Activated T-helper 2 cell treated with anti-CD3 and anti-CD28 coated beads, Interferon-gamma antibody, Interleukin-2, Interleukin-4, amounts not matched to agents 10 μg/mL and 5 μg/mL and 100 μg/mL, durations not matched to agents 14 hours and 24 hours and 36 hours (primary cell): ENCODE measurements around the gene ABCC6. TPM values are rescaled to one million over a fixed set of nuclear protein-coding genes. Genes with fewer than 3 reads are reported as not detected.

Source experiments
- DNase-seq: peaks from one replicate; pipeline ENCODE4 v3.0.0; 2021; ENCODE audit warnings: low spot score
- H3K27ac Mint-ChIP-seq: one replicate; pipeline ENCODE4 v1.8.0; 2021; ENCODE audit warnings: mixed read lengths
- H3K27me3 Mint-ChIP-seq: one replicate; pipeline ENCODE4 v1.8.0; 2021; ENCODE audit warnings: low read depth, mixed read lengths
- H3K36me3 Mint-ChIP-seq: one replicate; pipeline ENCODE4 v1.8.0; 2021; ENCODE audit warnings: low read depth, mixed read lengths
- H3K4me1 Mint-ChIP-seq: one replicate; pipeline ENCODE4 v1.8.0; 2021; ENCODE audit warnings: low read depth, mixed read lengths
- H3K4me3 Mint-ChIP-seq: one replicate; pipeline ENCODE4 v1.8.0; 2021; ENCODE audit warnings: low read depth, mild to moderate bottlenecking, moderate library complexity, mixed read lengths
- H3K9me3 Mint-ChIP-seq: one replicate; pipeline ENCODE4 v1.8.0; 2021; ENCODE audit warnings: mixed read lengths
- intact Hi-C: fragments of 100-400 bp; cut with micrococcal nuclease; formaldehyde crosslinking; loops from one replicate; pipeline ENCODE4 v1.15.1; 2023
- total RNA-seq: library from RNA; stranded (reverse); gene quantifications from 2 replicates; pipeline ENCODE4 v1.2.3, GENCODE V29; 2022

The ABCC6 gene
- total RNA-seq, 1 donor from 2014 or later = not detected

DNA sequence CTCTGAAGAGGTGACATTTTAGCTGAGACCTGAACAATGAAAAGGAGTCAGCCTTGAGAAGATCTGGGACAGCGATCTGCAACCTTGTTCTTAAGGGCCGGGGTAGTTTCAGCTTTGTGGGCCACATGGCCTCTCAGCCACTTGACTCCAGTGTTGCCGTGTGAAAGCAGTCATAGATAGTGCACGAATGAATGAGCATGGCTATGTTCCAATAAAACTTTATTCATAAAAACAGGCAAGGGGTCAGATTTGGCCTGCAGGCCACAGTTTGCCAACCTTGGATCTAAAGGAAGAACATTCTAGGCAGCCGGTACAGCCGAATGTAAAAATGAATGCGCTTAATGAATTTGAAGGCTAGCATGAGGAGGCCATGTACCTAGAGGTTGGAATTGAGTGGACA lies 83.5 kb downstream of the ABCC6 start:
- Mint-ChIP-seq H3K9me3 (no peaks in the 10 kb centered on the region), H3K4me1 (no peaks in the 10 kb centered on the region), H3K36me3 (peaks cover 80% of the 10 kb centered on the region), H3K4me3 (no peak overlapping the region), H3K27ac (no peak overlapping the region), H3K27me3 (no peaks in the 10 kb centered on the region)
- no peak for DNase-seq
- intact Hi-C loops = no loop called here

DNA sequence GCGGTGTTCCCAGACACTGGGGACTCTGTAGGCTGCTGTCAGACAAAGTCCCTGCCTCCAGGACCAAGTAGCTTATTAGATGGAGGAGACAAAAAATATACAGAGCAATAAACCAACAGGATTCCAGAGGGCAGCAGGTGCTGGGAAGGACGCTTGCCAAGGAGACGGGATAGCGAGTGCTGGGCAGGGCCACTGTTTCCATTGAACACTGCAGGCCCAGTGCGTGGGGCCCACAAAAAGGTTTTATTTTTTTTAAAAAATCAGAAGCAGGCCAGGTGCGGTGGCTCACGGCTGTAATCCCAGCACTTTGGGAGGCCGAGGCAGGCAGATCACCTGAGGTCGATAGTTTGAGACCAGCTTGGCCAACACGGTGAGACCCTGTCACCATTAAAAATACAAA lies 84.2 kb downstream of the ABCC6 start:
- DNase-seq = no peak
- intact Hi-C loops = no loop called here
- H3K4me1 Mint-ChIP-seq = no peaks in the 10 kb centered on the region
- H3K36me3 Mint-ChIP-seq = peaks cover 79% of the 10 kb centered on the region
- no peaks in the 10 kb centered on the region for H3K9me3 Mint-ChIP-seq
- no peaks in the 10 kb centered on the region for H3K27me3 Mint-ChIP-seq
- no peak overlapping the region for H3K4me3 Mint-ChIP-seq
- H3K27ac Mint-ChIP-seq = no peak overlapping the region

DNA sequence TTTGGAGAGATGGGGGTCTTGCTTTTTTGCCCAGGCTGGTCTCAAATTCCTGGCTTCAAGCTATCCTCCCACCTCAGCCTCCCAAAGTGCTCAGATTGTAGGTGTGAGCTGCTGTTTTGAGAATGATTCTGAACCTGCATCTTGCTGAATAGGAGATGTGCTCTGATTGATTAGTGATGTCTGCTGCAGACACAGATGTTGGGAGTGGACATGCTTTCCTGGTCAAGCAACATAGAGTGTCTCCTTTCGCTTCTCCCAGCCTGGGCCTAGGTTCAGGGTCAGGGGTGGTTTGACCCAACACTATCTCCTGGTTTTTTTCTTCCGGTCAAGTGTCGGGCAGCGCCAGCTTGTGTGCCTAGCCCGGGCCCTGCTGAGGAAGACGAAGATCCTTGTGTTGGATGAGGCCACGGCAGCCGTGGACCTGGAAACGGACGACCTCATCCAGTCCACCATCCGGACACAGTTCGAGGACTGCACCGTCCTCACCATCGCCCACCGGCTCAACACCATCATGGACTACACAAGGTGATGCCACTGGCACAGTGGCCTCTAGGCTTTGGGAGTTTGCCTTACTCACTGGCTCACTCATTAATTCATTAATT lies 85.2 kb downstream of the ABCC6 start:
- peaks cover 83% of the 10 kb centered on the region for H3K36me3 Mint-ChIP-seq
- H3K4me1 Mint-ChIP-seq = no peaks in the 10 kb centered on the region
- no peak for DNase-seq
- H3K4me3 Mint-ChIP-seq = no peak overlapping the region
- H3K27ac Mint-ChIP-seq = no peak overlapping the region
- intact Hi-C loops = no loop called here
- H3K9me3 Mint-ChIP-seq = no peaks in the 10 kb centered on the region
- no peaks in the 10 kb centered on the region for H3K27me3 Mint-ChIP-seq

DNA sequence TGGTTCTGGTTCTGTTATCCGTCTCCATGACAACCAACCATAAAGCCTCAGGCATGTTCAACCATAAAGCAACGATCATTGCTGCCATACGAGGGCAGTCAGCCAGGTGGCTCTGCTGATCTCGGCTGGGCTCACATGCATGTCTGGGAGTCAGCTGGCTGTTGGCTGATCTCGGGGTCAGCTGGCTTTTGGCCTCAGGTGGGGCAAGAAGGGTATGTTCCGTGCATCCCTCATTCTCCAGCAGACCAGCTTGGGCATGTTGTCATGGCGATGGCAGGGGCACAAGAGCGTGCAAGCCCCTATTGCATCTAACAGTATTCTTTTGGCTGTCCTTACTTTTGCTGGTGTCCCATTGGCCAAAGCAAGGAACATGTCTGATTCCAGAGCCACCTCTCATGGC lies 86.2 kb downstream of the ABCC6 start:
- no peaks in the 10 kb centered on the region for H3K27me3 Mint-ChIP-seq
- peaks cover 84% of the 10 kb centered on the region for H3K36me3 Mint-ChIP-seq

DNA sequence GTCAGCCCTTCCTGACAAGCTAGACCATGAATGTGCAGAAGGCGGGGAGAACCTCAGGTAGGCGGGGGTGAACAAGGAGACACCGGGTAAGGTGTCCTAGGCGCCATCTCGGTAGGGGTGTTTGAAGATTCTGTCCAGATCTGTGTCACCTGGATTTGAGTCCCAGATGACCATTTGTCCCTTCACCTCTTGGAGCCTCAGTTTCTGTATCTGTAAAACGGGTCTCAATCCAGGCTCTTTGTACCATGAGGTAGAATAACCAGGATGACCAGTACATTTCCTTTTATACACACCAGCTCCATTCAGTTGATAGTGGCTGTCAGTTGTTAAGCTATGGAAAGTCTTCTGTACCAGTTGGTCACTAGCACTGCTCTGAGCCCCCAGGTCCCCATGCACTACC lies 86.7 kb downstream of the ABCC6 start:
- Mint-ChIP-seq H3K27ac (no peak overlapping the region), H3K36me3 (peaks cover 85% of the 10 kb centered on the region), H3K4me1 (no peaks in the 10 kb centered on the region), H3K27me3 (no peaks in the 10 kb centered on the region), H3K4me3 (no peak overlapping the region), H3K9me3 (no peaks in the 10 kb centered on the region)
- no peak for DNase-seq
- intact Hi-C loops = no loop called here

More for the DNA sequence above, 86.2 kb downstream of the ABCC6 start:
- no peak for DNase-seq
- Mint-ChIP-seq H3K4me3 (no peak overlapping the region), H3K4me1 (no peaks in the 10 kb centered on the region), H3K27ac (no peak overlapping the region), H3K9me3 (no peaks in the 10 kb centered on the region)
- intact Hi-C loops = no loop called here

DNA sequence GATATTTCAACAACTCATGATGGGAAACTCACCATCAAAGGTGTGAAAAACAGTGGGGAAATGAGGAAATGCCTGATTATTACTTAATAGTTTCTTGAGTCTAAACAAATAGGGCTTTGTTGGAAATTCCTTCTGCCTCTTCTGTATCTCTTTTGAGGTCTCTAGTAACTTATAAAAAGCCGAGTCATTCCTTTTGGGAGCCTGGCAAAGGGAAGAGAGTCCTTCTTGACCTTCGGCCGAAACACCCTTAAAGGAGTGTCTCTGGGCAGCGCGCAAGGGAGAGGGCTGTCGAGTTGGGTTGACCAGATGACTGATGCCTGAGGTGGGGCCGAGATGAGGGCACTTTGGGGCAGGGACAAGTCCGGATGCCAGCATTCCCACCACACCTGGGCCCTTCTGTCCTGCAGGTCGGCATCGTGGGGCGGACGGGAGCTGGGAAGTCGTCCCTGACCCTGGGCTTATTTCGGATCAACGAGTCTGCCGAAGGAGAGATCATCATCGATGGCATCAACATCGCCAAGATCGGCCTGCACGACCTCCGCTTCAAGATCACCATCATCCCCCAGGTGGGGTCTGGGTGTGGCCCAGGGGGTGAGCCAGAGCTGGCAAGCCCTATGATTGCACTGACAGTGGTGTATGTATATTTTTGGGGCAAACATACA lies 89.2 kb downstream of the ABCC6 start:
- no peak for DNase-seq
- no peak overlapping the region for H3K27ac Mint-ChIP-seq
- no peaks in the 10 kb centered on the region for H3K9me3 Mint-ChIP-seq
- no peaks in the 10 kb centered on the region for H3K27me3 Mint-ChIP-seq
- H3K4me1 Mint-ChIP-seq = no peaks in the 10 kb centered on the region
- intact Hi-C loops = no loop called here
- H3K36me3 Mint-ChIP-seq = peaks cover 78% of the 10 kb centered on the region
- no peak overlapping the region for H3K4me3 Mint-ChIP-seq

DNA sequence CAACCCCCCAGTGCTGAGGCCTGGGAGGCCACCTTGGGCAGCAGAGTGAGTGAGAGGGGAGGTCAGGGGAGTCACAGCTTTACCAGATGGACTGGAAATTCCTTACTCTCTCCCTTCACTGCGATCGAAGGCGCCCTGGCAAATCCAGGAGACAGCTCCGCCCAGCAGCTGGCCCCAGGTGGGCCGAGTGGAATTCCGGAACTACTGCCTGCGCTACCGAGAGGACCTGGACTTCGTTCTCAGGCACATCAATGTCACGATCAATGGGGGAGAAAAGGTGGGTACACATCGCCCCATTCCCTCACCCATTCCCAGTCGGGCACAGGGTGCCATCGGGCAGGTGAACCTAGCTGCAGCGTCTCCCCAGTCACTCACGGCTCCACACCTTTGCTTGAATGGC lies 91.6 kb downstream of the ABCC6 start:
- Mint-ChIP-seq H3K36me3 (peaks cover 74% of the 10 kb centered on the region), H3K9me3 (no peaks in the 10 kb centered on the region), H3K4me3 (no peak overlapping the region), H3K27ac (no peak overlapping the region), H3K4me1 (peaks cover 3% of the 10 kb centered on the region), H3K27me3 (no peaks in the 10 kb centered on the region)
- intact Hi-C loops = no loop called here
- no peak for DNase-seq

DNA sequence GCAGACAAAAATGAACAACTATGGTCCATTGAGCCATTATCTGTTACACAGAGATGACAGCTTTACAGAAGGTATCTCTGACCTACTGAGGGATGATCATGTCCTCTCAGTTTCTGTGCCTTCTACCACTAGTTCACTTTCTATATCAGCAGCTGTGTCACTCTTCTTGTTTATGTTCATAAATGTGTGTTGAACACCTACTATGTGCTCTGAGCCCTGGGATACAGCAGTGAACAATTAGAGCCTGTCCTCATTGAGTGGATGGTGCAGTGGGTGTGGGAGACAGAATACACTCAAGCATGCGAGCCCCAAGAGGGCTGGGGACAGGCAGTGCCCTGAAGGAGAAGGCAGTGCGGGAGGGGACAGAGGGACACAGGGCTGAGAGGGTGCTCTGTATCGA lies 92.1 kb downstream of the ABCC6 start:
- Mint-ChIP-seq H3K36me3 (peaks cover 73% of the 10 kb centered on the region), H3K9me3 (no peaks in the 10 kb centered on the region), H3K27ac (no peak overlapping the region), H3K4me1 (peaks cover 3% of the 10 kb centered on the region), H3K27me3 (no peaks in the 10 kb centered on the region), H3K4me3 (no peak overlapping the region)
- intact Hi-C loops = no loop called here
- DNase-seq = no peak

DNA sequence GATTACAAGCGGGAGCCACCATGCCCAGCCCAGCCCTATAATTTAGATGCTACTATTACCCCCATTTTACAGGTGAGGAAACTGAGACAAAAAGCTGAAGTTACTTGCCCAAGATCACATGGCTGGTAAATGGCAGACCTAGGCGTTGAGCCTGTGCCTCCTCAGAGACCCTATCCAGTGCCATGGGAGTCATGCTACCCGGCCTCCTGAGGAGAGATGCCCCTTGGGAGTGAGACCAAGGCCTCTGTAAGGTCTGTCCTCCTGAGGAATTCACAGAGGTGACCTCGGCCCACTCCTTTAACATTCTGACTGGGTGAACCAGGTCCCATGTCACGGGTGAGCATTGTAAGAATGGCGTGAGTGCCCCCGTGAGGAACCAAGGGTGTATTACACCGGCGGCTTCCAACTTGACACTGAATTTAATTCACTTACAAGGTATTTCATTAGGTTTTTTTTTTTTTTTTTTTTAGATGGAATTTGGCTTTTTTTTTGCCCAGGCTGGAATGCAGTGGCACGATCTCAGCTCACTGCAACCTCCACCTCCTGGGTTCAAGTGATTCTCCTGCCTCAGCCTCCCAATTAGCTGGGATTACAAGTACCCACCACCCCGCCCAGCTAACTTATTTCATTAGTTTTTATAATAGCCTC lies 95.7 kb downstream of the ABCC6 start:
- DNase-seq = peak; percentile 64
- Mint-ChIP-seq H3K9me3 (peaks cover 15% of the 10 kb centered on the region), H3K27me3 (no peaks in the 10 kb centered on the region), H3K4me1 (peaks cover 3% of the 10 kb centered on the region), H3K36me3 (peaks cover 77% of the 10 kb centered on the region), H3K4me3 (no peak overlapping the region), H3K27ac (no peak overlapping the region)
- intact Hi-C loops = loop anchor here (5.0 to 10.0 kb wide), 2 partner anchors 243 to 360 kb away; partner anchors contain the start of gene CEP20

DNA sequence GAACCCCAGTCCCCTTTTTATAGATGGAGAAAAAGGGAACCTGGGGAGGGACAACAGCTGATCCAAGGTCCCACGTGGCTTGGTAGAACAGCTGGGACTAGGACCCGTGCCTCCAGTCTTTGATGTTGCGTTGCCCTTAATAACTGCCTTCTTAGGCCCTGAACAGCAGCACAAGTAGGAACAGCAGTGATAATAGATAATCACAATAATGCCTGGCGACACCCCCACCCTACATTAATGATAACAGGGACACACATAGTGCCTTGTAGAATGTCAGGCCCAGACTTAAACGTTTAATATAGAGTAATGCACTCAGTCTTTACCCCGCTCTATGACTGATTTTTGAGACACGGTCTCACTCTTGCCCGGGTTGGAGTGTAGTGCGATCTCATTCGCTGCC lies 96.4 kb downstream of the ABCC6 start:
- H3K4me3 Mint-ChIP-seq = no peak overlapping the region
- H3K4me1 Mint-ChIP-seq = peaks cover 3% of the 10 kb centered on the region
- H3K9me3 Mint-ChIP-seq = peaks cover 15% of the 10 kb centered on the region
- intact Hi-C loops = loop anchor here (5.0 to 10.0 kb wide), 2 partner anchors 242 to 360 kb away; partner anchors contain the start of gene CEP20
- no peak overlapping the region for H3K27ac Mint-ChIP-seq
- peaks cover 77% of the 10 kb centered on the region for H3K36me3 Mint-ChIP-seq
- no peak for DNase-seq
- H3K27me3 Mint-ChIP-seq = no peaks in the 10 kb centered on the region

DNA sequence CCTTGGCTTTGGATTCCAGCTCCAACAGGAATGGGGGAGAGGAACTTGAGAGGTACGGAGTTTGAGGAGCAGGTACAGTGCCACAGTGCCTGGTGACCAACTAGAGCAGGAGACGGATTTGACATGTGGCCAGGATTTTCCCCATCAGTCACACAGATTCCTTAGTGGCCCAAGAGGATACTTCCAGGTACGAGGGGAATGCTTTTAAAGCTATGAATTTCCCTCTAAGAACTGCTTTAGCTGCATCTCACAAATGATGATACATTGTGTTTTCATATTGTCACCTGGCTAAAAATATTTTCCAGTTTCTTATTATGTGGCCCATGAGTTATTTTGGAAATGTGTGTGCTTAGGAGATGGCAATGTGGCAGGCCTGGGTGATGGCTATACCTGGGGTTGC lies 98.3 kb downstream of the ABCC6 start:
- H3K9me3 Mint-ChIP-seq = peaks cover 19% of the 10 kb centered on the region
- H3K27ac Mint-ChIP-seq = no peak overlapping the region
- intact Hi-C loops = loop anchor here (5.0 to 10.0 kb wide), 2 partner anchors 240 to 358 kb away; partner anchors contain the start of gene CEP20
- no peak for DNase-seq
- H3K4me1 Mint-ChIP-seq = peaks cover 3% of the 10 kb centered on the region
- H3K4me3 Mint-ChIP-seq = no peak overlapping the region
- peaks cover 84% of the 10 kb centered on the region for H3K36me3 Mint-ChIP-seq
- no peaks in the 10 kb centered on the region for H3K27me3 Mint-ChIP-seq

DNA sequence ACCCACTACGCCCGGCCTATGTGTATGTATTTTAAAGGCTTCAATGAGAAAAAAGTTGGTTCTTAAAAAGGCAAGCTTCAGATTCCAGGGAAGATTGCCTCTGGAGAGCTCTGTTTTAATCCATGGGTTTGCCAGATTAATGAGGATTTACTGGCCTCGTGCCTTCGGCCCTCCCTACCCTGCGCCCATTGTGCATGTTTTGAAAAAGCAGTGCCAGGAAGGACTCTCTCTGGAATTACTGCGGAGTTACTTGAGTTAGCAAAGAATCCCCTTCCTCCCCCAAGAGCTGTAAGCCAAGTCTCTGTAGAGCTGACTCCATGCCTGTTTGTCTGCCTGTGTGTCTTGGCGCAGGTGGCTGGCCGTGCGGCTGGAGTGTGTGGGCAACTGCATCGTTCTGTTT lies 98.9 kb downstream of the ABCC6 start:
- no peak overlapping the region for H3K4me3 Mint-ChIP-seq
- intact Hi-C loops = loop anchor here (10.0 kb wide), 1 partner anchor 240 kb away; the partner anchor contains the start of gene CEP20
- no peak for DNase-seq
- H3K4me1 Mint-ChIP-seq = peaks cover 3% of the 10 kb centered on the region
- H3K36me3 Mint-ChIP-seq = peaks cover 86% of the 10 kb centered on the region
- peaks cover 19% of the 10 kb centered on the region for H3K9me3 Mint-ChIP-seq
- no peaks in the 10 kb centered on the region for H3K27me3 Mint-ChIP-seq
- H3K27ac Mint-ChIP-seq = no peak overlapping the region

DNA sequence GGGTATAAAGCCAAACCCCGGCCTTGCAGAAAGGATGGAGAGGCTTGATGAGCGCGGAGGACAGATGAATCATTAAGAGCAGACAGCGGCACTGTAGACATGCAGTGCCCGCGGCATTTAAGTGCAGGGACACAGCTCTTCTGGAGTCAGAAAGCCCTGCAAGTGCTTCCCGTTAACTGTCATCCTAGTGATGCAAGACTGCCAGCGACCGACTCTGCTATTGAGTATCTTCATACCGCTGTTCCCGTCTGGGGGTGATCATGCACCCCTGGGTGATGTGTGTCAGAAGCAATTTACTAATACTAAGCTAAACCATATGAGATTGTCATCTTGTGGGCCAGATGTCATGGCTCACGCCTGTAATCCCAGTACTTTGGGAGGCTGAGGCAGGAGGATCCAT lies 101.0 kb downstream of the ABCC6 start:
- Mint-ChIP-seq H3K9me3 (peaks cover 29% of the 10 kb centered on the region), H3K27me3 (no peaks in the 10 kb centered on the region), H3K27ac (no peak overlapping the region), H3K4me3 (no peak overlapping the region), H3K36me3 (peaks cover 98% of the 10 kb centered on the region), H3K4me1 (no peaks in the 10 kb centered on the region)
- DNase-seq = no peak
- intact Hi-C loops = loop anchor here (10.0 kb wide), 1 partner anchor 237 kb away; the partner anchor contains the start of gene CEP20
